GM21381 (cell line): ENCODE data around the gene ABCE1.

ENCODE experiments used
- ATAC-seq: cut with Tn5 transposase; IDR thresholded peaks from one replicate; pipeline ENCODE4 v1.9.1; 2021; ENCODE audit warnings: mild to moderate bottlenecking, moderate library complexity; ENCODE audit not compliant: unreplicated experiment

ABCE1 gene

DNA sequence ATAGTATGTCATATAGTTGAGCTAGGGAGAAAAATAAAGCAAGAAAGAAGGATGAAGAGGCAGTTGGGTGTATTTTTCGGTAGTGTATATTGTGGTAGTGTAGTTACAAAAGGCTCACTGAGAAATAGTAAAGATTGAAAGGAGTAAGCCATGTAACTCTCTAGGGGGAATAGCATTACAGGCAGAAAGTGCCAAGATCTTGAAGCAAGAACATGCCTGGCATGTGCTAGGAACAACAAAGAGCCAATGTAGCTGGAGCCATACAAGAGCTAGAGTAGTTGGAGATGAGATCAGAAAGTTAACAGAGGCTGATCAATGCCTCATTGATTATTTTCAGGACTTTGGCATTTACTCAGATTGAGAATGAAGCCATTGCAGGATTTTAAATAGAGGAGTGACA is 3.0 kb downstream of the ABCE1 start:
- no peak for ATAC-seq

DNA sequence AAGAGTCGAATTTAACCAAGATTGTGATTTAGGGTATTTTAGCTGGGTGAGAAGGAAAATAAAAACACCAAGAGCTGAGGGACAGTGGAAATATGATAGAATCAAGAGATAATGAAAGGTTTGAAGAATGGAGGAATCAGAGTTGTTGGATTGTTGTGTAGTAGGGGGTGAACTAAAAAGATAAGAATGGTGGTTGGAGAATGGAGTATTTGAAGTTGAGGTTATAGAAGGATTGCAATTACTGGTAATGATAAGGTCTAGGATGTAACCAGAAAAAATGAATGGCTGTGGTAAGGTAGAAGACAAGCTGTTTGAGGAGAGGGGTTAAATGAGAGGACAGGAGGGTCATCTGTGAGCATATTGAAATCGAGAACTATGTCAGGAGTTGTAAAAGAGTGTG is 4.5 kb downstream of the ABCE1 start:
- no peak for ATAC-seq

- no peak for ATAC-seq
Measured at GRCh38 chr4:145103496-145103895, 5.4 kb downstream of the ABCE1 start.

DNA sequence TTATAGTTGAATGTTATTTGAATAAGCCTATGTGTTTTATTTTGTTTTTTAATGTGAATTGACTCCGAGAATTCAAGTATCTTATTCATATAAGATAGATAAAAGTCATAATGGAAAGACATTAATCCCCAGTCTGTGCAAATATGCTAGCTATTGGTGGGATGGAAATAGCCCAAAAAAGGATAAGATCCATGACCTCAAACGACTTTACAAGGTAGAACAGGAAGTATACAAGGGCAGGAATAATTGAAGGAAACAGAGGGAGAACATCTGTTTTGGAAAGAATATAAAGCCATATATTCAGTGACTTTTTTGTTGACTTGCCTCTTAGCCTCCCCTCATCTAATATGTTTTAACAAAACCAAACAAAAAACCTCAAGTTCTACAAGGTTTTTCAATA is 9.0 kb downstream of the ABCE1 start:
- no peak for ATAC-seq

- ATAC-seq, result no peak
Measured at GRCh38 chr4:145108128-145108527, 10.0 kb downstream of the ABCE1 start.

- ATAC-seq, result no peak
Measured at GRCh38 chr4:145125396-145125795, 27.3 kb downstream of the ABCE1 start.

DNA sequence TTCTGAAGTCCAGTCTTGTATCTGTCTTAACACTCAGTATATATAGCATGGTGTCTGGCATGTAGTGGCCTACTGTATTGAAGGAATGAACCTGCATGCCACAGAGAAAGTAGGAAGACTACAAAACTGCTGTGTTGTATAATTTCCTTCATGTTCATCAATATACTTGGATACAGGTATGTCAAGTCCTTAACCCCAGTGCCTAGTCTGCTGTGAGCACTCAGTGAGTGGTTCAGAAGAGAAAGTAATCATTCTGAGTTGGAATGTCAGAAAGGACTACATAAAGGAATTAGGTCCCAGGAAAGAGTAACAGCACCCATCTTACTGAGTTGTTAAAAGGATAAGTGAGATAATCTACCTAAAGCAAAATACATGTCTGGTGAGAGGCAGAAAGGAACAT is 32.0 kb downstream of the ABCE1 start:
- no peak for ATAC-seq

GRCh38 chr4:145130788-145131399 is 32.8 kb downstream of the ABCE1 start:
- ATAC-seq, result no peak

DNA sequence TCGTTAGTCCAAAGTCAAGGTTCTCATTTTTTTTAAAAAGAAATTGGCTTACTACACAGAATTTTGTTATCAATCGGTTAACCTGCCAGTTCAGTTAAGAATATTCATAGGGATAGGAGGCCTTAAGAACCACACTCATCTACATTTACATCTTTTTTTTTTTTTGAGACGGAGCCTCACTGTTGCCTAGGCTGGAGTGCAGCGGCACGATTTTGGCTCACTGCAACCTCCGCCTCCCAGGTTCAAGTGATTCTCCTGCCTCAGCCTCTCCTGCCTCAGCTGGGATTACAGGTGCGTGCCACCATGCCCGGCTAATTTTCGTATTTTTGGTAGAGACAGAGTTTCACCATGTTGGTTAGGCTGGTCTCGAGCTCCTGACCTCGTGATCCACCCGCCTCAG is 33.7 kb downstream of the ABCE1 start:
- ATAC-seq, result no peak

DNA sequence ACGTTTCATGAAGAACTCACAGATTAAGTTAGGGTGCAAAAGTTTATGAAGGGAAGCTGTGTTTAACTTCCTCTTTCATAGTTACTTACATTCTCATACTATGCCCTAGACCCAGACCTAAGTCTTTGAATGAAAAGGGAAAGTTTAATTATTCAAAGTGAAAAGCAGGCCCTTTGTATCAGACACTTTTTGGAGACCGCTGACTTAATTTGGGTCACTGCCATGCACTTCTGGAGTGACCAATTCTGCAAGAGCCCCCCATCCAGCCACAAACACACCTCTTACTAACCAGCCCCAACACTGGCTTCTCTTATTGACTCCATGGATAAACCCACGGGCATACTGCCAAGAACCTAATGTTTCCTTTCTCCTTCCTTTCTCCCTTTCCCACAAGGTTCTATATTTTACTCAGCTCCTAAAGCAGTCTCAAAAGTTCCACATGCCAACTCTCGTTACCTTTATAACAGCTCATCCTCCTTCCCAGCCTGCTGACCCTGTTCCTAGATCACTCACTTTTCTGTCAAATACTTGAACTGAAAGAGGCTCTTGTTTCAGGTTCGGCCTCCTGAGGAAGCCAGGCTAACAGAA is 34.5 kb downstream of the ABCE1 start:
- ATAC-seq, result peak; percentile 71

DNA sequence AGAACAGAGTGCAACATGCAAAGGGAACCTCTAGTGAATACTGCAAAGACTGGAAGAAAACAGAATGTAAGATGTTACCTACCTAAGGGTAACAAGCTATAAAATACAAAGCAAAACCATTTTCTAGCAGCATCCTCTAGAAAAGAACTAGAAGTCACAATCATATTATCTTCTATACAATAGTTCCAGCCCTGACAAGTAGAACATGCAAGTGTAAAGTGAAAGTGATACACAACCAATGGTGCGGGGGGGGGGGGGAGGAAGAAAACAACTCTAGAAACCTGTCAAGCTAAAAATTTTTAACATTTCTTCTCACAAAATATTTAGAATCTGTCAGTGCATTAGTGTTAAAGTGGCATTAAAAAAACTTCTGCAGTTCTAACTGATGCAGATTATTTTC is 38.1 kb downstream of the ABCE1 start:
- ATAC-seq, result peak; percentile 37

- ATAC-seq, result no peak
Measured at GRCh38 chr4:145148980-145149379, 50.9 kb downstream of the ABCE1 start.

GRCh38 chr4:145153181-145153903 is 55.2 kb downstream of the ABCE1 start:
- no peak for ATAC-seq

- no peak for ATAC-seq
Measured at GRCh38 chr4:145153904-145154298, 55.8 kb downstream of the ABCE1 start.

DNA sequence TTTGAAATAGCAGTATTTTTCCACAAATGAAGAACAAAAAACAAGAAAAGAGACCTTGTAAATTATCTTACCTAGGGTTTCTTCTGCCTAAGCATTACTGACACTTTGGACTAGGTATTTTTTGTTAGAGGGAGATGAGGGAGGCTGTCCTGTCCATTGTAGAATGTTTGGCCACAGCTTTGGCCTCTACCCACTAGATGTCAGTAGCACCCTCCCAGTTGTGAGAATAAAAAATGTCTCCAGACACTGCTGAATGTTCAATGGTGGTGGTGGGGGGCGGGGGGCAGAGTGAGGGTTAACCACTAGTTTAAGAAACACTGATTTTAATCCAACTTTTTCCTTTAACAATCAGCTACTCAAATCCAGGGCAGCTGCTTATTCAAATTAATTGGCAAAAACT is 56.5 kb downstream of the ABCE1 start:
- ATAC-seq, result peak; percentile 64

- no peak for ATAC-seq
Measured at GRCh38 chr4:145155268-145155870, 57.3 kb downstream of the ABCE1 start.

- no peak for ATAC-seq
Measured at GRCh38 chr4:145156986-145157385, 58.9 kb downstream of the ABCE1 start.

DNA sequence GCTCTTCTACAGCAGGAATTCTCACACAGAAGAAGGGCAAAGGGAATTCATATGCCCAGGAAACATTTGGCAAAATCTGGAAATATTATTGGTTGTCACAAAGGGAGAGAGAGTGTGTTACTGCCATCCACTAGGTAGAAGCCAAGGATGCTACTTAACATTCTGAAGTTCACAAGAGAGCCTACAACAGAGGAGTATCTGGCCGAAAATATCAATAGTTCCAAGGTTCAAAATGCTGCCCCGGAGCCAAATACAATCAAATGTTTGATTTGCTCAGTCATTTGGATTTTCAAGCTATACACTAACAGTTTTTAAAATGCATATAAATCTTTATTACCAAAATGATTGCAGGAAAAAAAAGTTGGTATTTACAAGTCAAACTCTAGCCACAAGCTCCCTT is 63.4 kb downstream of the ABCE1 start:
- ATAC-seq, result no peak

DNA sequence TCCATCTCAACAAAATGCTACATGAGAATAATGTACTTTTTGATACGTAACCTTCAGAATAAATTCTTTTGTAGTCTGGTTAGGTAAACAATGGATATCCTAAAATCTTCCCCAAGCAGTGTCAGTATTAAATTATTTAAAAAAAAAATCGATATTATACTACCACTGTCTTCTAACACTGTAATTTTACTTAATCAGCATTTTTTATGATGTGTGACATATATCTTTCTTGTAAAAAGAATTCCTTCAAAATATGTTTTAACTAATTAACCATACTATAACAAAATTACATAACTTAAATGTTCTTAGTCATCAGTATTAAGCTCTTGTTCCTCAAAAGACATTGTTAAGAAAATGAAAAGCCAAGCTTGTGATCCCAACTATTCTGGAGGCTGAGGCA is 69.8 kb downstream of the ABCE1 start:
- ATAC-seq, result no peak

DNA sequence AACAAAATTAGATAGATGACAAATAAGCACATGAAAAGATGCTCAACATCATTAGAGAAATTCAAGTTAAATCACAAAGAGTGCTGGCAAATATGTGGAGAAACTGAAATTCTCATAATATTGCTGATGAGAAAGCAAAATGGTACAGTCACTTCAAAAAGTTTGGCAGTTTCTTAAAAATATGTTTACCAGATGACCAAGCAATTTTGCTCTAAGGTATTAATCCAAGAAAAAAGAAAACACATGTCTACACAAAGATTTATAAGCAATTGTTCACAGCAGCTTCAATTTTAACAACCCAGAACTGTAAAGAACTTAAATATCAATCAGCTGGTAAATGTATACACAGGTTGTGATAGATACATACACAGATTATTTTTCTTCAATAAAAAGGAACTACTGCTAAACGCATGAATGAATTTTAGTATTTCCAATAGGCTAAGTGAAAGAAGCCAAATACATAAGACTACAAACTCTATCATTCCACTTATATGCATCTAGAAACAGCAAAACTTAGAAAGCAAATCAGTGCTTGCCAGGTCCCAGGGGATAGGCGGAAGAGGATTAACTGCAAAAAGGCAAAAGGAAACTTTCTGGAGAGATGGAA is 70.6 kb downstream of the ABCE1 start:
- ATAC-seq, result no peak

DNA sequence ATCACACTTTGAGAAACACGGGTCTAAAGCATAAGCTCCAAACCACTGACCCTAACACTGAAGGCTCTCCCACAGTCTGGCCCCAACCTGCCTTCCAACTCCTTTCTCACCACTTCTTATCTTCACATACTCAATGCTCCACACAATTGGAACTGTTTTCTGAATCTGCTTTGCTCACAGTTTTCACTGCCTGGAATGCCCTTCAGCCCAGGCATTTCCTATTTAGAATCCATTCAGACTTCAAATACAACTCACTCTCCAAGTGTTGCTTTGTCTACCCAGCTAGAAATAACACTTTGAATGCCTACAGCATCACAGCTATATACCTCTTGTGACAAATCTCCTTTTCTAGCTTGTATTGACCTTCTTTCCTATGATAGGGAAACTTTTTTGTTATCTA is 72.1 kb downstream of the ABCE1 start:
- ATAC-seq, result no peak

GRCh38 chr4:145171911-145172310 is 73.8 kb downstream of the ABCE1 start:
- no peak for ATAC-seq
